ENCODE data around the gene FLNC. TPM values are rescaled to one million over a fixed set of nuclear protein-coding genes. Genes with fewer than 3 reads are reported as not detected.

FLNC gene
- total and polyA plus RNA-seq, 11 donors, result 399 to 3,687 (median 1,170) TPM

DNA sequence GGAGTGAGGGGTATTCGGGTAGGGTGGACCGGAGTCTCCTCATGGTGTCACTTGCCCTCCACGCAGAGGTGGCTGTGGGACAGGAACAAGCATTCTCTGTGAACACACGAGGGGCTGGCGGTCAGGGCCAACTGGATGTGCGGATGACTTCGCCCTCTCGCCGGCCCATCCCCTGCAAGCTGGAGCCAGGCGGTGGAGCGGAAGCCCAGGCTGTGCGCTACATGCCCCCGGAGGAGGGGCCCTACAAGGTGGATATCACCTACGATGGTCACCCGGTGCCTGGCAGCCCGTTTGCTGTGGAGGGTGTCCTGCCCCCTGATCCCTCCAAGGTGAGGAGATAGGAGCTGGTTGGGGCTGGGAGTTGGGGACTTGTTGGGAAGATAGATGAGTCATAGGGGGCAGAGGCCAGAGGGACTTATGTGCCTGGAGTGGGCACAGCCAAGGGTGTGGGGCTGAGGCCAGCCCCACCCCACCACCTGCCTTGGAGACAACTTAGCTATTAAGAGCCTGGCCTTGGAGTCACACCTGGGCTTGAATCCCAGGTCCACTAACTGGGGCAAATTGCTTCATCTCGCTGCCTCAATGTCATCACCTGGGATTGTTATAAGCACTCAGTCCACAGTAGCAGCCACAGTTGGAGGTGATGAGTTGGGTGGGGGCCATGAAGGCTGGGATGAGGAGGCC, 13.9 kb downstream of the FLNC start:
- TF ChIP-seq CTCF (IDR thresholded peaks at IDR 0.05) (no peak), POLR2A (IDR thresholded peaks at IDR 0.05) (no peak)
- no peak for ATAC-seq
- Histone ChIP-seq H3K36me3 (peaks cover 0 to 100% (median 96%) of the 10 kb centered on the region in 9 donors), H3K4me3 (no peak overlapping the region), H3K4me1 (peaks cover 0 to 16% (median 0%) of the 10 kb centered on the region in 12 donors), H3K27ac (peak overlapping the region in 1 of 12 donors; percentile 38), H3K9me3 (no peaks in the 10 kb centered on the region), H3K27me3 (no peaks in the 10 kb centered on the region)
- WGBS, 4 donors, result 76 to 91% (median 85%) methylated on average over 10 to 17 of the region's 17 CpGs
- DNase-seq, result peak in 1 of 5 donors; percentile 67
- intact Hi-C loops (cut with DNase I), result no loop called here

- DNase-seq (peak in 1 of 5 donors; percentile 52), ATAC-seq (no peak)
- no peaks in the 10 kb centered on the region for H3K27me3 ChIP-seq
- intact Hi-C loops (cut with DNase I), result no loop called here
- H3K4me1 ChIP-seq, result peaks cover 0 to 10% (median 0%) of the 10 kb centered on the region in 12 donors
- H3K4me3 ChIP-seq, result no peak overlapping the region
- peak overlapping the region in 2 of 12 donors; percentile 9 to 38 for H3K27ac ChIP-seq
- 92 to 96% (median 93%) methylated on average over 18 to 25 of the region's 25 CpGs for WGBS, 4 donors
- no peak for TF ChIP-seq POLR2A (IDR thresholded peaks at IDR 0.05)
- no peak for TF ChIP-seq CTCF (IDR thresholded peaks at IDR 0.05)
- peaks cover 0 to 100% (median 96%) of the 10 kb centered on the region in 9 donors for H3K36me3 ChIP-seq
- no peaks in the 10 kb centered on the region for H3K9me3 ChIP-seq
These were observed 14.6 kb downstream of the FLNC start for GRCh38 chr7:128844777-128845311.

- Histone ChIP-seq H3K27me3 (no peaks in the 10 kb centered on the region), H3K27ac (peak overlapping the region in 2 of 12 donors; percentile 9 to 51), H3K9me3 (no peaks in the 10 kb centered on the region), H3K36me3 (peaks cover 0 to 100% (median 96%) of the 10 kb centered on the region in 9 donors), H3K4me1 (peaks cover 0 to 4% (median 0%) of the 10 kb centered on the region in 12 donors), H3K4me3 (no peak overlapping the region)
- intact Hi-C loops (cut with DNase I), result no loop called here
- no peak for TF ChIP-seq CTCF (IDR thresholded peaks at IDR 0.05)
- TF ChIP-seq POLR2A (IDR thresholded peaks at IDR 0.05), result no peak
- no peak for ATAC-seq
- 75 to 83% (median 78%) methylated on average over 5 of the region's 5 CpGs for WGBS, 4 donors
- DNase-seq, result peak in 1 of 5 donors; percentile 54
These were observed 15.3 kb downstream of the FLNC start for GRCh38 chr7:128845475-128845874.

DNA sequence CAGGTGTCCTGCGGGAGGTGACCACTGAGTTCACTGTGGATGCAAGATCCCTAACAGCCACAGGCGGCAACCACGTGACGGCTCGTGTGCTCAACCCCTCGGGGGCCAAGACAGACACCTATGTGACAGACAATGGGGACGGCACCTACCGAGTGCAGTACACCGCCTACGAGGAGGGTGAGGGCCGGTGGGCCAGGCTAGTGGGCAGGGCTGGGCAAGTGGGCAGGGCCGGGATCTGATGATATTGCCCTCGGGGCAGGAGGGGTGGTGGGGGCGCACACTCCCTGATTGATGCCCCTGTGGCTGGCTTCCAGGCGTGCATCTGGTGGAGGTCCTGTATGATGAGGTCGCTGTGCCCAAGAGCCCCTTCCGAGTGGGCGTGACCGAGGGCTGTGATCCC, 15.8 kb downstream of the FLNC start:
- peaks cover 0 to 100% (median 97%) of the 10 kb centered on the region in 9 donors for H3K36me3 ChIP-seq
- peak overlapping the region in 1 of 12 donors; percentile 47 for H3K27ac ChIP-seq
- TF ChIP-seq CTCF (IDR thresholded peaks at IDR 0.05) (no peak), POLR2A (IDR thresholded peaks at IDR 0.05) (no peak)
- H3K4me1 ChIP-seq, result peaks cover 0 to 4% (median 0%) of the 10 kb centered on the region in 12 donors
- ATAC-seq (peak in 1 of 4 donors; percentile 0), DNase-seq (no peak)
- H3K4me3 ChIP-seq, result no peak overlapping the region
- no peaks in the 10 kb centered on the region for H3K9me3 ChIP-seq
- H3K27me3 ChIP-seq, result no peaks in the 10 kb centered on the region
- intact Hi-C loops (cut with DNase I), result no loop called here
- WGBS, 4 donors, result 75 to 84% (median 82%) methylated on average over 11 to 19 of the region's 19 CpGs

Data from heart left ventricle (tissue), 16 donors.